Body of pancreas (tissue), 4 donors: ENCODE results near the gene RINT1. TPM values are rescaled to one million over a fixed set of nuclear protein-coding genes. Genes with fewer than 3 reads are reported as not detected.

ENCODE experiments used
- ATAC-seq: fragments of 150-250 bp; one replicate; pipeline ENCODE4 v1.9.1; 2016
- DNase-seq, 4 donors: peaks; one replicate each; pipeline ENCODE4 v3.0.0-alpha.2; 2019
- H3K27ac ChIP-seq, 4 donors: fragments of 200-600 bp; sonication (generic); 1 replicate in 3 of 4; 2 replicates in 1 of 4; pipeline versions ENCODE4 v1.5.1 to v1.6.1; 2016 to 2019; ENCODE audit warnings: mild to moderate bottlenecking in 1 of 4, mixed read lengths in 1 of 4, moderate library complexity in 1 of 4
- H3K27me3 ChIP-seq, 2 donors: fragments of 200-600 bp; sonication (generic); one replicate each; pipeline ENCODE4 v1.6.0; 2016; ENCODE audit warnings: mild to moderate bottlenecking in 1 of 2
- H3K36me3 ChIP-seq, 2 donors: fragments of 200-600 bp; sonication (generic); replicated peaks in 1 of 2; 2 replicates each; pipeline ENCODE4 v1.5.1; 2016; ENCODE audit warnings: low read depth in 2 of 2; ENCODE audit not compliant: insufficient read depth in 1 of 2
- H3K4me1 ChIP-seq: fragments of 200-600 bp; sonication (generic); one replicate; pipeline ENCODE4 v1.6.0; 2016
- H3K4me3 ChIP-seq, 2 donors: fragments of 200-600 bp; sonication (generic); 1 replicate in 1 of 2; 2 replicates in 1 of 2; pipeline ENCODE4 v1.5.1; 2016 to 2019
- H3K9me3 ChIP-seq, 3 donors: fragments of 200-600 bp; sonication (generic); 1 replicate in 2 of 3; 2 replicates in 1 of 3; pipeline ENCODE4 v1.5.1; 2016
- POLR2A ChIP-seq, 3 donors: fragments of 450-650 bp; IDR thresholded peaks; one replicate each; pipeline ENCODE4 v1.6.1; 2016; ENCODE audit warnings: antibody characterized with exemption in 3 of 3, mild to moderate bottlenecking in 2 of 3
- WGBS, 2 donors: methylation state at CpG; one replicate each; pipeline ENCODE4 v1.1.5; 2017; 5-methylcytosine and 5-hydroxymethylcytosine counted together
- intact Hi-C: fragments of 100-400 bp; cut with DNase I; formaldehyde crosslinking; loops from one replicate; pipeline ENCODE4 v1.15.1; 2023
- total RNA-seq, 2 donors: library from RNA; depleted of rRNA; stranded (reverse); fragments of >200 nt; gene quantifications; one replicate each; pipeline ENCODE4 v1.1.0, GENCODE V29; 2016
- TF ChIP-seq, protein P1 (sequence below), 7 experiments: fragments of 450-650 bp in 4 of 7; fragments of 200-600 bp in 3 of 7; sonication (generic) in 3 of 7; IDR thresholded peaks; one replicate each; pipeline ENCODE4 v1.5.1; 2016 to 2019; ENCODE audit warnings: antibody characterized with exemption in 7 of 7

Gene RINT1
- total RNA-seq, 2 donors from 2014 or later, result 26.5 to 33.0 TPM

DNA sequence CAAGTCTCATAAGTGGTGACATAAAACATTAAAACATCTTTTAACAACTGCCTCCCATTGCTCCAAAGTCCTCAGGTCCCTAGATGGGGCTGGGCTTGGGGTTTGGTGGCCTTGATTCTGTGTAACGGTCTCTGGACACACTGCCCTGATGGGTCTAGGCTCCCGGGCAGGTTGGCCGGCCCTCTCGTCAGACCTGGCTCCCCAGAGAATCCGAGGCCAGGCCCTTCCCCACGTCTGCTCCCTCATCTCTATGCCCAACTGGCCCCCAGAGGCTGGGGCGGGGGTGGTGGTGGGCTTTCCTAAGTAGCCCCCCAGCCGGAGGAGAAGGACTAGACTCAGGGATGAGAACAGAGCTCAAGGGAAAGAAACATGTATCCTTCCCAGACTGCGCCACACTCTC is 80.8 kb downstream of the RINT1 start:
- WGBS, 2 donors, result 90 to 92% methylated on average over 6 to 9 of the region's 9 CpGs
- no peaks in the 10 kb centered on the region for H3K9me3 ChIP-seq

DNA sequence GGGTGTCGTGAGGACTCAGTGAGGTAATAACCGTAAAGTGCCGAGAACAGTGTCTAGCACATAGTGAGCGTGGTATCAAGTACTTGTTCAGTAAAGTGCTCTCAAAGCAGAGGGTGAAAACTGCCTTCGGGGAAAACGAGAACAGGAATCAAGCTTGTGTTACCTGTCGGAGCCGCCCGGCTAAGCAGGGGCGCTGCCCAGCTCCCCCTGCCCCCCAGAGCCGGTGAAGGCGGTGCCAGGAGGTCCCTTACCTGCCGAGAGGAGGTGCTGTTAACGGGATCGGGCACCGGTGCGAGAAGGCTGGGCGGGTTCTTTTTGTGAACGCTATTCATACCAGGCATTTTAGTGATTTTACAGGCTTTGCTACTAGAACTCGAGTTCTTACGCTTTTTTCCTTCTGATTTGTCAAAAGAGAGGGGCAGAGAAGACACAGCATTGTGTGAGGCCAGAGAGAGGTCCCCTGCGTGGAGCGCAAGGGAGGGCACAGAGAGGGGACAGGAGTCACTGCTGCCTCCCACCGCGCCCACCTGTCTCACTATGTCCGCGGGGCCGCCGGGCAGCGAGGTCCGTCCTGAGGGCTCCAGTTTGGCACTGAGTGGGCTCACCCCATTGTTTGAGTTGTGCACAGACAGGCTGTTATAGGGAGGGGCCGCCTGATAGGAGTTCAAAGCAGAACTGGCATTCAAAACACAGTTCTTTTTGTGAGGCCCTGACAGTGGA is 81.8 kb downstream of the RINT1 start:
- Histone ChIP-seq H3K27ac (no peak overlapping the region), H3K36me3 (peaks cover 0 to 8% of the 10 kb centered on the region in 2 donors), H3K4me1 (no peaks in the 10 kb centered on the region), H3K27me3 (no peaks in the 10 kb centered on the region), H3K4me3 (no peak overlapping the region), H3K9me3 (no peaks in the 10 kb centered on the region)
- no peak for TF ChIP-seq POLR2A (IDR thresholded peaks at IDR 0.05)
- TF ChIP-seq, protein P1, sequence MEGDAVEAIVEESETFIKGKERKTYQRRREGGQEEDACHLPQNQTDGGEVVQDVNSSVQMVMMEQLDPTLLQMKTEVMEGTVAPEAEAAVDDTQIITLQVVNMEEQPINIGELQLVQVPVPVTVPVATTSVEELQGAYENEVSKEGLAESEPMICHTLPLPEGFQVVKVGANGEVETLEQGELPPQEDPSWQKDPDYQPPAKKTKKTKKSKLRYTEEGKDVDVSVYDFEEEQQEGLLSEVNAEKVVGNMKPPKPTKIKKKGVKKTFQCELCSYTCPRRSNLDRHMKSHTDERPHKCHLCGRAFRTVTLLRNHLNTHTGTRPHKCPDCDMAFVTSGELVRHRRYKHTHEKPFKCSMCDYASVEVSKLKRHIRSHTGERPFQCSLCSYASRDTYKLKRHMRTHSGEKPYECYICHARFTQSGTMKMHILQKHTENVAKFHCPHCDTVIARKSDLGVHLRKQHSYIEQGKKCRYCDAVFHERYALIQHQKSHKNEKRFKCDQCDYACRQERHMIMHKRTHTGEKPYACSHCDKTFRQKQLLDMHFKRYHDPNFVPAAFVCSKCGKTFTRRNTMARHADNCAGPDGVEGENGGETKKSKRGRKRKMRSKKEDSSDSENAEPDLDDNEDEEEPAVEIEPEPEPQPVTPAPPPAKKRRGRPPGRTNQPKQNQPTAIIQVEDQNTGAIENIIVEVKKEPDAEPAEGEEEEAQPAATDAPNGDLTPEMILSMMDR (IDR thresholded peaks at IDR 0.05), result no peak
- ATAC-seq (no peak), DNase-seq (no peak)
- intact Hi-C loops, result no loop called here
- 92% methylated on average over 22 to 31 of the region's 32 CpGs for WGBS, 2 donors

More for the DNA sequence above, 80.8 kb downstream of the RINT1 start:
- H3K27ac ChIP-seq, result no peak overlapping the region
- no peaks in the 10 kb centered on the region for H3K4me1 ChIP-seq
- DNase-seq (no peak), ATAC-seq (no peak)
- no peak overlapping the region for H3K4me3 ChIP-seq
- intact Hi-C loops, result no loop called here
- H3K27me3 ChIP-seq, result no peaks in the 10 kb centered on the region
- TF ChIP-seq POLR2A (IDR thresholded peaks at IDR 0.05), result no peak
- H3K36me3 ChIP-seq, result peaks cover 0 to 7% of the 10 kb centered on the region in 2 donors

DNA sequence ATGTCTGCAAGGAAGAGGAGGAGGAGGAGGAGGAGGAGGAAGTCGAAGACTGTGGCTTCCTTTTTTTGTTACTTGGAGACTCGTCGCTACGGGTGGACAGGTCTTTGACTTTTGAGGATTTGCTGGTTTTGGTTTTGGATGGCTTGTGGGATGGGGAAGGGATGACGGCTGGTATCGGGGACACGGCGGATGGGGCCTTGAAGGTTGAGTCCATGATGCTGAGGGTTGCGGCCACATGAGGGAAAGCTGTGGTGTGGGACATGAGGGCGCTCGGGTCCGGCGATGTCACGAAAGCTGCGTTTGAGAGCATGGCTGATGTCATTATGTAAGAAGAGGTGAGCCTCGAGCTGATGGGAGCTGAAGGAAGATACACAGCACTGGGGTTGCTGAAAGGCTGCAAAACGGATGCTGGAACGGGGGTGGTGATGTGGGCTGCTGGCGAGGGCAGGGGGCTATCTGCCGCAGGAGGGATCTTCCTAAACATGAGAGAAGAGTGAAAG is 82.4 kb downstream of the RINT1 start:
- intact Hi-C loops, result no loop called here
- no peak for TF ChIP-seq POLR2A (IDR thresholded peaks at IDR 0.05)
- TF ChIP-seq, protein P1 (IDR thresholded peaks at IDR 0.05), result no peak
- 91 to 94% methylated on average over 20 of the region's 20 CpGs for WGBS, 2 donors
- Histone ChIP-seq H3K36me3 (peaks cover 0 to 9% of the 10 kb centered on the region in 2 donors), H3K27me3 (no peaks in the 10 kb centered on the region), H3K9me3 (no peaks in the 10 kb centered on the region), H3K4me3 (no peak overlapping the region), H3K27ac (no peak overlapping the region), H3K4me1 (no peaks in the 10 kb centered on the region)
- DNase-seq (no peak), ATAC-seq (no peak)

Other genes starting within 250 kb of the RINT1 start
- gene SRPK2, start 143.3 kb upstream of the RINT1 start, total RNA-seq, result 10 to 100 TPM; 23.4 to 31.1 TPM
- 10 to 100 TPM; 10.6 to 11.9 TPM for gene PUS7, start 9.9 kb upstream of the RINT1 start, total RNA-seq
- not detected for gene EFCAB10, start 49.3 kb downstream of the RINT1 start, total RNA-seq